Measurements from ENCODE around the gene TEF.

TEF gene, protein sequence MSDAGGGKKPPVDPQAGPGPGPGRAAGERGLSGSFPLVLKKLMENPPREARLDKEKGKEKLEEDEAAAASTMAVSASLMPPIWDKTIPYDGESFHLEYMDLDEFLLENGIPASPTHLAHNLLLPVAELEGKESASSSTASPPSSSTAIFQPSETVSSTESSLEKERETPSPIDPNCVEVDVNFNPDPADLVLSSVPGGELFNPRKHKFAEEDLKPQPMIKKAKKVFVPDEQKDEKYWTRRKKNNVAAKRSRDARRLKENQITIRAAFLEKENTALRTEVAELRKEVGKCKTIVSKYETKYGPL

DNA sequence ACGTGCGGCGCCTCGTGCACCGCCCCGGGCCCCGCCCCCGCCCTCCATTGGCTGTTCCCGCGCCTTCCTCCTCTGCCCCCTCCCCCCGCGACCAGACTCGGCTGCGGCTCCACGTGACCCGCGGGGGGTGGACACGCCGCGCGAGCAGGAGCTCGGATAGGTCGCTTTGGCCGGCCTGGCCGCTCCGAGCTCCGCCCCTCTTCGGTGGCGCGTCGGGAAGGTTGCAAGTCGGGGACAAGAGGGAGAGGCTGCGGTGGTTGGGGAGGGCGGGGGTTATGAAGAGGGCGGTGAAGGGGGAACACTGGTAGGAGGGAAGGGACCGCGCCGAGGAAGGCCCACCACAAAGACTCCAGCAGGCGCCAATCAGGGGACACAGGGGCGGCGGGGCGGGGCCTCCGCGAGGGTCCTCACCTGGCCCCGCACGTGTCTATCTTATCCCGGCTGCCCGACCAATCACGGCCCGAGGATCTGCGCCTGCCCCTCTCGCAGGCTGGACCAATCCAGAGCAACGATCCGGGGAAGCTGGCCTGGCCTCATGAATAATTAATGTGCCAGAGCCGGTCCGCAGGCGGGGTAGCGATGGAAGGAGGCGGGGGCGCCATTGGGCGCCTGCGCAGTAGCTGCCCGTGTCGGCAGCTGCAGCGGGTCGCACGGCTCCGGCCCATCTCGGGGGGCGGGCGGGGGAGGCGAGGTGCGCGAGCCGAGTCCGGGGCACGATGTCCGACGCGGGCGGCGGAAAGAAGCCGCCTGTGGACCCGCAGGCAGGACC, at the start of gene TEF:
TSS of gene TEF (plus strand) at position 614 of the 769 bp plus-strand sequence. CDS start at position 717, 103 bp downstream.
- DNase-seq: peak; percentile 97

DNA sequence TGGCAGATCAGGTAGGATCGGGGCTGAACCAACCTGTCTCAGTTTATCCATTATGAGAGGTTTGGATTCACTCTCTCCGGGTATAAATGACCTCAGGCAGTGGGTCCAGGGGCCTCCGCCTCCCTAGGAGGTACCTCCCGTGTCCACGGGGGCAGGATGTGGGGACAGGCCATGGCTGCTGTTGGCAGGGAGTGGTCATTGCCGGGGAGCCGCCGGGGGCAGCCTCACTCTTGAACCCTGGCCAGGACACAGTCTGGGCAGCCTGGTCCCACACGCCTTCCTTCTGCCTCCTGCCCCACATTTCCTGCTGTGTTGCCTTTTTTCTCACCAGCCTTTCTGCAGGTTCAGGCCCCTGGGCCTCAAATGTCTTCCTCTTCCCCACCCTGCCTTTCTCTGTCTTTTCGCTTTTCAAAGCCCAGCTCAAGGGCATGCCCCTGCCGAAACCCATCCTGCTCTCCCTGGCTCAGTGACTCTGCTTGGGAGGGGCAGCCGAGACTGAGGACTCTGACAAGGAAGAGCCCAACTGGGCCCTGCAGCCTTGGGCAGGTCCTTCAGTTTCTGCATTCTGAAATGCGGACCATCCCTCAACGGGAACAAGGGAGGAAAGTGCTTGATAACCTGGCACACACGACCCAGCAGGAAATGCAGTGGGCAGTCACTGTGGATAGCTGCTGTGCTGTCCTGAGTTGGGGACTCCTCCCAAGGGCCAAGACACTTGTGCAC, 49.4 kb upstream of the TEF start:
- DNase-seq: no peak

DNA sequence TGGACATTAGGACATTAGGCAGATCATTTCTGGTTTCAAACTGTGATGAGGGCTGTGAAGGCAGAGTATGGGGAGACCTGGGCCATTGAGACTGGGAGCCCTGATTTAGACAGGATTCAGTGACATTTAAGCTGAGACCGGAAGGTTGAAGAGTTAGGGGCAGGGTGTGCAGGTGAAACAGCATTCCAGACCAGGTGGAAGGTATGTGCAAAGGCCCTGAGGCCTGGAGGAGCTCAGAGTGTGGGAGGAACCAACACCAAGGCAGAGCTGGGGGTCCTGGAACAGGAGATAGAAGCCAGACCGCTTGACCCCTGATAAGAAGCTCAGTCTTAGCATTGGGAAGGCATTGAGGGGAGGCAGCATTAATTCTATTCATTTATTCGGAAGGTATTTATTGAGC, 47.9 kb upstream of the TEF start:
- no peak for DNase-seq

DNA sequence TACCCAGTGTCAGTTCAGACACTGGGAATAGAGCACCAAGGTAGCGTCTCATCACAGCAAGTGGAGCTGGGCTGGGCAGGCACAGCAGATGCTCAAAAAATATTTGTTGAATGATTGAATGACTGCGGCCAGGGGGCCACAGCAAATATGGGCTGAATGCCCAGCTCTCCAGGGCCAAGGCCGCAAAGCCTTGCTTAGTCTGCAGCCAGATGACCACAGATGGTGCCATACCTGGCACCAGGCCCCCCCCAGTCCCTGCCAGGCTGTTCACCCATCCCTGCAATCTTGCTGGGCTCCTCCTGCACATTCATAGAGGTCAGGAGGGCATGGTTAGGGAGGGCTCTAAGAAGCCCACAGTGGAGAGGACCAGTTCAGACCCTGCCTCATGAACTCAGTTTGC, 47.5 kb upstream of the TEF start:
- DNase-seq: no peak

DNA sequence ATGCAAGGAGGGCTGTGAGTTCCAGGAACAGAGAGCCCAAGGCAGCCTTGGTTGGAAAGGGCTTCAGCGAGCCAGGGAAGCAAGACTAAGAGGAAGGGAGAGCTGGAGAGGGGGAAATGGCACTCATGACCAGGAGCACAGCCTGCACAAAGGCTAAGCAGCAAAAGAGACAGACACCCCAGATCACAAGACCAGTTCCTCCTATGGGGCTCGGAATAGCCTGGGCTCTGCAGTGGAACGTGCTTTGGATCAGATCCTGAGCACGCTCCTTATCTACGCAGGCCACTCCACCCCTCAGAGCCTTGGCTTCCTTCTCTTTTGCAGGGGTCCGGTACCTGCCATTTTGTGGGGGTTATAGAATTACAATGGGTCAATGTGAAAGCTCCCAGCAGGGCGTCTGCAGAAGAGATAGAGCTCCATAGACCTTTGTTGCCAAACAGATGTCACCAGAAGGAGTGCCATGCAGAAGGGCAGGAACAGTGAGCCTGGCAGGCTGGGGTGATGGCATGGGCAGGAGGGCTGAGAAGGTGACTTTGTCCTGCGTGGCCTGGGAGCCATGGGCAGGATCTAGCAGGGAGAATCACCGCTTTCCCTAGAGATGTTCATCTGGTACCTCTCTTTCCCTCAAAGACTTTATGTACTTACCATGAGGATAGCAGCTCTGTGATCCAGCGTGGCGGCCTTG, 46.6 kb upstream of the TEF start:
- DNase-seq: no peak

DNA sequence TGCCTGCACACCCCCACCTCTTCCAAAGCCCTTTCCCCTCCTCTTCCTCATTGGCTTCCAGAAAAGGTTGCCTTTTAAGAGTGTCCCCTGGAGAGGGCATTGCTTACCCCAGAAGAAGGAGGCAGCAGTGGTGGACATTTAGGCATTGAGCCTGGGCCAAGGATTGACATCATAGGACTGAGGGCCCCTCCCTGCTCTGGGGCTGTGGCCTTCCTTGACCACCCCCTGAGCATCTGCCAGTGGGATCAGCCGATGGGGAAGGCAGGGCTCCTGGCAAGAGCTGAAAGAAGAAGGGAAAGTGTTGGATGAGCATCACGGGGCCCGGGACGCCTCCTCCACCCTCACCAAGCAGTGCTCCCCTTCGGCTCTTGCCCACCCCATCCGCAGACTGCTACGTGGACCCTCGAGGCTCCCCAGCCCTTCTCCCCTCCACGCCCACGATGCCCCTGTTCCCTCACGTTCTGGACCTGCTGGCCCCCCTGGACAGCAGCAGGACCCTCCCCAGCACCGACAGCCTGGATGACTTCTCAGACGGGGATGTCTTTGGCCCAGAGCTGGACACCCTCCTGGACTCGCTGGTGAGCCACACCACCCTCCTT, 43.0 kb upstream of the TEF start:
- DNase-seq: no peak

DNA sequence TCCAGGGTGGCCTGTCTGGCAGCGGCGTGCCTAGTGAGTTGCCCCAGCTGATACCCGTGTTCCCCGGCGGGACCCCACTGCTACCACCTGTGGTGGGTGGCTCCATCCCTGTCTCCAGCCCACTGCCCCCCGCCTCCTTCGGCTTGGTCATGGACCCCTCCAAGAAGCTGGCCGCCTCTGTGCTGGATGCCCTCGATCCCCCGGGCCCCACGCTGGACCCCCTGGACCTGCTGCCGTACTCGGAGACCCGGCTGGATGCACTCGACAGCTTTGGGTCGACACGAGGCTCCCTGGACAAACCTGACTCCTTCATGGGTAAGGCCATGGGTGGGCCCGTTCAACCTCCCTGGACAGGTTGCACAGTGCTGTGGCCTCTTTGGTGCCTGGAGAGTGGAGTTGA, 41.9 kb upstream of the TEF start:
- no peak for DNase-seq

DNA sequence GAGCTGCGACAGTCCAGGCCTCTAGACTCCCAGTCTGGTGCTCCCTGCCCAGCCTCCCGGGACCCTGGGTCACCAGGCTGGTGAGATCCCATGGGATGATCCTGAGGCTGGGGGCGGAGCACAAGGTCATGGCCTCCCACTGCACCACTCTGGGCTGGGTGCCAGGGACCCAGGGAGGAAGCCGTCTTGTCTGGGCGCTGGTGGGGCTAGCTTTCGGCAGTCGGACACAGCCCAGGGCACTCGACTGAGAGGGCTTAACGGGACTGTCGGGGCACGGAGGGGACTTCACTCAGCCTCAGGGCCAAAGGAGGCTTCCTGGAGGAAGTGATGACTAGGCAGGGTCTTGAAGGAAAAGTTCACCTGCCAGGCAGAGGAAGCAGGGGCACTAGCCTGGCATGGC, 41.4 kb upstream of the TEF start:
- DNase-seq: no peak

DNA sequence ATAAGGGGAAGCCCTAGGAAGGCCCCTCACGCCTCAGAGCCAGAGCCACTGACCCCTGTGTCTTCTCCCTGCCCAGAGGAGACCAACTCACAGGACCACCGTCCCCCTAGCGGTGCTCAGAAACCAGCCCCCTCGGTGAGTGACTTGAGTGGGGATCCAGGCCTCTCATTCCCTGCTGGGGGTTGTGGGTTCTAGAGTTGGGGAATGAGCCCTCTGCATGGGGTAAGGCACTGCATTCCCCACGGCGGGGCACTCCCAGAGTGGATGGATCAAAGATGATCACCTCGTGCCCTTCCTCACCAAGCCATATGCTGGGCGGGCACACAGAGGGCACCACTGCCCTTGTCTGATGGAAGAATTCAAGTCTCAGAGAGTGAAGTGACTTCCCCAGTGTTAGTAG, 40.7 kb upstream of the TEF start:
- DNase-seq: no peak

DNA sequence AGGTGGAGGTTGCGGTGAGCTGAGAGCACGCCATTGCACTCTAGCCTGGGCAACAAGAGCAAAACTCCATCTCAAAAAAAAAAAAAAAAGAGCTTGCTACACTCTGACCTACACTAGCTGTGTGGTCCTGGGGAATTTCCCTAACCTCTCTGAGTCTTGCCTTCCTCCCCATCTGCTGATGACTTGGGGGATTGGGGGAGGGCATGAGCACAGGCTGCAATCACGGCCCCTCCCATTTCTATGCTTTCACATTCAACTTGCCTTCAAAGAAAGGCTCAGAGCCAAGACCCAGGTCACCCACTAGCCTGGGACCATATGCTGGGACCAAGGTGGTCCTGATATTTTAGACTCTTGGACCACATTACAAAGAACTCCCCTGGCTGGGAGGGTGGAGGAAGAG, 39.8 kb upstream of the TEF start:
- no peak for DNase-seq

DNA sequence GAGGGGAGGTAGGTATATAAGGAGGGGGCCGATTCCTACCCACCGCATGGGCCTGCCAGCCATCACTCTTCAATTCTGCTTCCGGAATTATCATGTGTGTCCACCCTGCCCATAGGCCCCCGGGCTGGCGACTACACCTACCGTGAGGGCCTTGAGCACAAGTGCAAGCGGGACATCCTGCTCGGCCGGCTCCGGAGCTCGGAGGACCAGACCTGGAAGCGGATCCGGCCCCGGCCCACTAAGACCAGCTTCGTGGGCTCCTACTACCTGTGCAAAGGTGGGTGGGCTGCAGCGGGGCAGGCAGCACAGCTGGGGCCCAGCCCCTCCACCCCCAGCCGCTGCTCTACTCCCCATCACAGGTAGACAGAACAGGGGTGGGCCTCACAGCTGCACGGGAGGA, 38.4 kb upstream of the TEF start:
- no peak for DNase-seq

DNA sequence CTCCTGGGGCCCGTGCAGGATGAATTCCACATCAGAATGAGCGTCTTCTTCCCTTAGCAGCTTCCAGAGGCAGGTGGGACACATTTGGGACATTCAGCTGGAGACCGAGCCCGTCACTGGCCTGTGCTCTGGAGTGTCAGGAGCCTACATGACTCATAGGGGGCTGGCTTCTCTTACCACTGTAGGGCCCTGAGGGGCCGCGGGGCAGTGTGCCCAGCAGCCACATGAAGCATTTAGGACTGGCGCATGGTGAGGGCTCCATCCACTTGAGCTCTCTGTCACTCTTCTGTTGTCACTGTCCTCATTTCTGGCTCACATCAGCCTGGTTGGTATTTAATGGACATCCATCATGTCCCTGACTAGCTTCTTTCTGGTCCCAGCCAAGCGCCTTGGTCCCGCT, 38.0 kb upstream of the TEF start:
- no peak for DNase-seq

DNA sequence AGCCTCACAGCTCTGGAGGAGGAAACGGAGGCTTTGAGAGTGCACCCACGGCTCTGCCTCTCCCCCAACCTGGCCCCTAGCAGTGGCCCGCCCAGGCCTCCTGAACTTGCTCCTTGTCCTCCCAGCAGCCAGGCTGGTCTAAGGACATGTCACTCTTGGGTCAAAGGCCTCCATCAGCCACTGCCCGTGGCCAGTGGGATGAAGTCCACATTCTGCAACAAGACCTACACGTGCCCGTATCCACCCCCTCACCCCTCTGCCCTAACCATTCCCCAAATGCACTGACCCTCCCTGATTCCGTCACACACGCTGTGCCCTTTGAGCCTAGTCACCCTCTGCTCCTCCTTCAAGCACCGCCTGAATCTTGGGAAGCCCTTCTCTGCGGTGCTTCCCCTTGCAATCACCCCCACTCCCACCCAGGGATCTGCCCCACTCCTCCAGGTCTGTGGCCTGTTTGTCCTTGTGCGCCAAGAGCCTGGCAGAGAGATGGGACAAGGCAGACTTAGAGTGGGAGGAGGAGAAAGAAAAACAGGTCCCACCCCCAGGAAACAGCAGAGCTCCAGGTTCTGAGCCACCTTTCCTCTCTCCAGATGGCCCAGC, 37.5 kb upstream of the TEF start:
- no peak for DNase-seq

DNA sequence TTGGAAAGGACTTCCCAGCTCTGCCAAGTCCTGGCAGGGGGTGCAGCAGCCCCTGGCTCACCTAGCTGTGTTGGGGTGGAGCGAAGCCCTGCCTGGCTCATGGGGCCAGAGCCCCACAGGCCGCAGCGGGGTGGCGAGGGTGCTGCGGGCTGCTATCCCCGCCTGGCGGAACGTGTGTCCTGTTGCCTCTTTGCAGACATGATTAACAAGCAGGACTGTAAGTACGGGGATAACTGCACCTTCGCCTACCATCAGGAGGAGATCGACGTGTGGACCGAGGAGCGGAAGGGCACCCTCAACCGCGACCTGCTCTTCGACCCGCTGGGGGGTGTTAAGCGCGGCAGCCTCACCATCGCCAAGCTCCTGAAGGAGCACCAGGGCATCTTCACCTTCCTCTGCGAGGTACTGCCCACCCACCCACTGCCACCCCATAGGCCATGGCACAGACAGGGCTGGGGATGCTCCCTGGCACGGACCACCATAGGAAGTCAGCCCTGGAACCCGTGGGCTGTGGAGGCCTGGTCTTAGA, 35.9 kb upstream of the TEF start:
- DNase-seq: no peak

DNA sequence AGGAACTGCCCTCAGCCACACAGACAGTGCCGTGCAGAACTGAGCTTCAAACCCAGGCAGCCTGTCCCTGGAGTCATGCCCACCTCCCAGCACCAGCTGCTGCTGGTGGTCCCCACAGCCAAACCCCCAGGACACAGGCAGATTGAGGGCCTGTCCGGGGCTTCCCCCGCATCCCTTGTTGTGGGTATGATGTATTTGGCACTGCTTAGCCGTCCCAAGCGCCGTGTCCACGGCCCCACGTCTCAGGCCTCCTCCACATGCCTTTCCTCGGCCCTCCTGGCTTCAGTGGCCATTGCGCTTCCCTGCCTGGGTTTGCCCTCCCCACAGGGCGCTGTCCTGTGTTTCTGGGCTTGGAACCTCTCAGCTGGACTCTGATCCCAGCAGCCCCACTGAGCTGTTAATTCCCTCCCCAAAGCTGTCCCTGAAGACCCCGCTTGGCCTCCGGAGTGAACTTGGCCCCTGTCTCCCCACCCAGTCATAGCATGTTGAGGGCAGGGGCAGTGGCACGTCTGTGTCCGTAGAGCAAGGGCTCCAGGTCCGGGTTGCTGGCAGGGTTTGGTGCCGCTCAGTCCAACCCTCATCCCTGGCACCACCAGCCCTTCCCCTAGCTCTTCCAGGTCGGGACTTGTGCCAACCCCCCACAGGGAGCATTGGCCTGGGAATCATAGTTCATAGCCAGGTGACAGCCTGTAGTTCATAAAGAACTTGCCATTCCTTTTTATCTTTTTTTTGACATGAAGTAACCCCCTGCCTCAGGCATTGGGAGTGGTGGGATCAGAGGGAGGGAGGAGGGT, 34.5 kb upstream of the TEF start:
- DNase-seq: no peak

DNA sequence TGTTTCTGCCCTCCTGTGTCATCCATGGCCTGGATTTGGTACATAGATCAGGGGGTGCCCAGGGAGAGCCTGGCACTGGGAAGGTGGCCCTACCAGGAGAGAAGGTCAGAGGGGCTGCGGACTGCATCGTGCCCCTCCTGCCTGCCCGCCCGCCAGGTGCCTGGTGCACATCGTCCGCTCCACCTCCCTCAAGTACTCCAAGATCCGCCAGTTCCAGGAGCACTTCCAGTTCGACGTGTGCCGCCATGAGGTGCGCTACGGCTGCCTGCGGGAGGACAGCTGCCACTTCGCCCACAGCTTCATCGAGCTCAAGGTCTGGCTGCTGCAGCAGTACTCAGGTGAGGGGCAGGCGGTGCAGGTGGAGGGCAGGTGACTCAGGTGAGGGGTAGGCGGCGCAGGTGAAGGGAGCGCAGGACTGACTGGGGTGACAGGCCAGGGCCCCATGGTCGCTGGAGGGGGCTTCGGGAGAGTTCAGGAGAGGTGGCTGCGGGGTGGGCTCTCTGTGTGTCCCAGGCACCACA, 32.7 kb upstream of the TEF start:
- DNase-seq: no peak

DNA sequence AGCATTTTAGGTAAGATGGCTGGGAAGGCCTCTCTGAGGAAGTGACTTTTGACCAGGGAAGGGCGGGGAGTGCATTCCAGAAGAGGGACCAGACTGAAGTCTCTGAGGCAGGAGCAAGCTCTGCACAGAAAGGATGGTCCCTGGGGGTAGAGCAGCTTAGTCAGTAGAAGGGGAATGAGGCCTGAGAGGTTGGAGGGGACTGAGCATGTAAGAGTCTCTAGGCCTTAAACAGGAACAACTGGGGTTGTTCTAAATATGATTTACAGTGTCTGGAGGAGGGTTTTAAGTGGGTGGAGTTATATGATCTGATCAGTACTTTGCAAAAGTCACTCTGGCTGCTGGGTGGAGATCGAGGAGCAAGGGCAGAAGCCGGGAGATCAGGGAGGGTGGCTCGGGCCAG, 31.7 kb upstream of the TEF start:
- DNase-seq: no peak

DNA sequence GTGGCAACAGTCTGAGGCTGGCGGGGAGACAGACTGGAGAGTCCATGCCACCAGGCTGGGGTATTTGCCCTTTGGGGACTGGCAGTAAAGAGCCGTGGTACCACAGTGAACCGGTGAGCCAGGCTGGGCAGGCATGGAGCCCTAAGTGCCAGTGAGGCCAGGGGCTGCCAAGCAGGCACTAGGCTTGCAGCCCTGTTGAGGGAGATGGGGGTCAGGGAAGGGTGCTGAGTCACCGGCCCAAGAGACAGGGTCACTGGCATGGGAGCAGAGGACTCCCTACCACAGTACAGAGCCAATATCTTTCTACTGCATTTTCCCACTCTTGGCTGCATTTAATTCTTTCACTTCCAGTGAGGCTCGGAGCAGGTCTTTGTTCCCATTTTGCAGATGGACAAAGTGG, 30.7 kb upstream of the TEF start:
- no peak for DNase-seq

DNA sequence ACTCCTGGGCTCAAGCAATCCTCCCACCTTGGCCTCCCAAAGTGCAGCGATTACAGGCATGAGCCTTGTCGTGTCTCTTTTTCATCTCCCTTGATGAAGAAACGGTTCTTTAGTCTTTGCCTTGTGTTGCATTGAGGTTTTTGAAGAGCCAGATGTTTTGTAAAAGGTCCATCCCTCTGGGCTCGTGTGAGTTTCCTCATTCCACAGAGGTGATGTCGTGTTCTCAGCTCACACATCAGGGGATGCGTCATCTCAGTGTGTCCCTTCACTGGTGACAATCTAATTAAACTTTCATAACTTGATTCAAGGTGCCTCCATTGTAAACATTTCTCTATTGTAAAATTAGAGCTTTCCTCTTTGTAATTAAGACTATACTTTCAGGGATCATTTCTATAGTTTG, 29.7 kb upstream of the TEF start:
- no peak for DNase-seq

DNA sequence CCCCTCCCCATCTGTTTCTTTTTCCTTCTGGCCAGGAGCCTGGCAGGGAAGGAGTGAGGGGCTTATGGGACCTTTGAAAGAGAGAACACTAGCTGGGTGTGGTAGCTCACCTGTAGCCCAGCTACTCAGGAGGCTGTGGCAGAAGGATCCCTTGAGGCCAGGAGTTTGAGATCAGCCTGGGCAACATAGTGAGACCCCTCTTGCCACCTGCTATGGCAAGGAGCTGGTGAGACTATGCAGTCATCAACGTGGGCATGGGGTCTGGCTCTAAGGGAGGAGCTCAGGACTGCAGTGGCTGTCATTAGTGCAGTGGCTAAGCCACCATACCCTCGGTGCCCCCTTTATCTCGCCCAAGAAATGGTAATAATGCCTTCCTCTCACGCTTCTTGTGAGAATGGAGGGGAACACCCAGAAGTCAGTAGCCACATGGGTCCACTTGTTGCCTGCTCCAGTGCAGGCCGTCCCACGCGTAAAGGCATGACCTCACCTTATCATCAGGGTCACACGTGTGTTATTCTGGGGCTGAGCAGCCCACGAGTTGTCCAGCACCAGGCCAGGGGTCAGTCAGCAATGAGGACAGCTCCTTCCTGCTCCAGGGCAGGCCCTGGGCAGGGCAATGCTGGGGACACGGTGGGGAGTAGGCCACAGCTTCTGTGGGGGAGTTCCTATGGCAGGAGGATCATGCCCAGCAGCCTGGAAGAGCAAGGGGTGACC, 27.7 kb upstream of the TEF start:
- DNase-seq: no peak

DNA sequence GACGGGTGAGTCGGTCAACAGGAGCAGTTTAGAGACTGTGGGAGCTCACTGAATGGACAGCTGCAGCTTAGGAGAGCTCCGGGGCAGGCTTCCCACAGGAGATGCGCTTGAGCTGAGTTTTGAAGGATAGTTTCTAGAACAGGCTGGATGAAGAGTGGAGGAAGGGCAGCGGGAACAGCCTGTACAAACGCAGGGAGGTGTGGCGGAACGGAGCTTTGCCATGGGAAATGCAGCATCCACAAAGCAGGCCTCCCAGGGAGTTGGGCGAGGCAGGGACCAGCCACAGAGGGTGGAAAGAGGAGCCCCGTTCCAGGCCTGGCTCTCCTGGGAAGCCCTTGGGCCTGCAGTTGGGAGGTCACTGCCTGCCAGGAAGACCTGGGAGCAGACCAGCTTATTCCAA, 26.8 kb upstream of the TEF start:
- DNase-seq: no peak
